Activated naive CD4-positive, alpha-beta T cell (primary cell): ENCODE measurements around the gene CDCA4.
"Not testable (repeated sequence)": the region's sequence is repeated elsewhere in the genome, so short reads cannot be mapped to it uniquely, and the experiment has no call there.

Experiments used
- DNase-seq, 4 experiments: peaks; one replicate each; lab custom pipeline; 2025; lab: John Stamatoyannopoulos, UW

Gene CDCA4

GRCh38 chr14:105020815-105021655, at the start of gene CDCA4:
Gene CDCA4, minus strand, starts transcription at chr14:105021083. Its CDS starts 9,154 bp downstream, at chr14:105011929.
- DNase-seq = peak; percentile 93 to 99 (median 98)

- DNase-seq = no peak
These were observed 49.2 kb upstream of the CDCA4 start for GRCh38 chr14:105069871-105070759.

GRCh38 chr14:105069522-105069870, 48.6 kb upstream of the CDCA4 start:
- no peak for DNase-seq

- DNase-seq = no peak
These were observed 47.9 kb upstream of the CDCA4 start for GRCh38 chr14:105068818-105069217.

GRCh38 chr14:105067969-105068301, 47.1 kb upstream of the CDCA4 start:
- DNase-seq = no peak

GRCh38 chr14:105067140-105067968, 46.5 kb upstream of the CDCA4 start:
- DNase-seq = peak in 1 of 4 experiments; percentile 27

GRCh38 chr14:105066240-105067071, 45.6 kb upstream of the CDCA4 start:
- no peak for DNase-seq

GRCh38 chr14:105065280-105066228, 44.7 kb upstream of the CDCA4 start, which contains the start of gene GPR132:
Gene GPR132, minus strand, starts transcription at chr14:105065430. Its CDS starts 10,010 bp downstream, at chr14:105055420.
- DNase-seq = peak; percentile 47 to 74 (median 61)

GRCh38 chr14:105064721-105065143, 43.8 kb upstream of the CDCA4 start:
- no peak for DNase-seq

- DNase-seq = no peak
These were observed 43.1 kb upstream of the CDCA4 start for GRCh38 chr14:105064001-105064400.

- DNase-seq = not testable (repeated sequence)
These were observed 42.6 kb upstream of the CDCA4 start for GRCh38 chr14:105063506-105063905.

GRCh38 chr14:105063056-105063455, 42.2 kb upstream of the CDCA4 start:
- no peak for DNase-seq

- DNase-seq = no peak
These were observed 41.2 kb upstream of the CDCA4 start for GRCh38 chr14:105062048-105062433.

GRCh38 chr14:105061428-105062047, 40.7 kb upstream of the CDCA4 start:
- DNase-seq = peak in 1 of 4 experiments; percentile 16

- DNase-seq = peak in 1 of 4 experiments; percentile 29
These were observed 40.0 kb upstream of the CDCA4 start for GRCh38 chr14:105060751-105061427.

- DNase-seq = no peak
These were observed 39.2 kb upstream of the CDCA4 start for GRCh38 chr14:105059925-105060565.

- DNase-seq = peak in 1 of 4 experiments; percentile 33
These were observed 38.4 kb upstream of the CDCA4 start for GRCh38 chr14:105059035-105059924.
